H9 (cell line): ENCODE results near the gene C11orf65. TPM values are rescaled to one million over a fixed set of nuclear protein-coding genes. Genes with fewer than 3 reads are reported as not detected.

Experiments used
- DNase-seq: peaks from one replicate; pipeline ENCODE4 v3.0.0-alpha.2; 2017
- H2AFZ ChIP-seq: one replicate; pipeline ENCODE4 v1.6.1; 2013; ENCODE audit warnings: mild to moderate bottlenecking, low read length, control low read depth, moderate library complexity
- H2AK5ac ChIP-seq: 2 replicates; pipeline ENCODE4 v1.6.1; 2013; ENCODE audit warnings: low read length, control low read depth, mixed read lengths; ENCODE audit not compliant: insufficient read length
- H2BK120ac ChIP-seq: one replicate; pipeline ENCODE4 v1.6.1; 2013; ENCODE audit warnings: low read depth, mild to moderate bottlenecking, low read length, control low read depth, inconsistent platforms; ENCODE audit not compliant: poor library complexity, severe bottlenecking
- H2BK12ac ChIP-seq: 2 replicates; pipeline ENCODE4 v1.6.1; 2013; ENCODE audit warnings: low read length, control low read depth, mixed read lengths, low read depth; ENCODE audit not compliant: insufficient read length
- H2BK15ac ChIP-seq: 2 replicates; pipeline ENCODE4 v1.6.1; 2013; ENCODE audit warnings: low read depth, low read length, control low read depth
- H2BK20ac ChIP-seq: one replicate; pipeline ENCODE4 v1.6.1; 2013; ENCODE audit warnings: low read depth, mild to moderate bottlenecking, low read length, control low read depth, inconsistent platforms; ENCODE audit not compliant: poor library complexity, severe bottlenecking
- H2BK5ac ChIP-seq: 2 replicates; pipeline ENCODE4 v1.6.1; 2013; ENCODE audit warnings: low read length, control low read depth, mixed read lengths; ENCODE audit not compliant: insufficient read length
- H3K14ac ChIP-seq: 2 replicates; pipeline ENCODE4 v1.6.1; 2013; ENCODE audit warnings: low read length, control low read depth; ENCODE audit not compliant: insufficient read depth
- H3K18ac ChIP-seq: 2 replicates; pipeline ENCODE4 v1.6.1; 2013; ENCODE audit warnings: low read depth, mild to moderate bottlenecking, mixed read lengths, low read length, control low read depth; ENCODE audit not compliant: insufficient read length
- H3K23ac ChIP-seq: 2 replicates; pipeline ENCODE4 v1.6.1; 2013; ENCODE audit warnings: low read length, control low read depth, mixed read lengths, low read depth; ENCODE audit not compliant: insufficient read length
- H3K23me2 ChIP-seq: 2 replicates; pipeline ENCODE4 v1.6.1; 2013; ENCODE audit warnings: low read depth, mild to moderate bottlenecking, mixed read lengths, low read length, control low read depth; ENCODE audit not compliant: insufficient read length, poor library complexity, severe bottlenecking
- H3K27ac ChIP-seq: 2 replicates; pipeline ENCODE4 v1.5.1; 2013; ENCODE audit warnings: low read length, control low read depth, mixed read lengths, low read depth; ENCODE audit not compliant: insufficient read length
- H3K27me3 ChIP-seq: 2 replicates; pipeline ENCODE4 v1.6.1; 2013; ENCODE audit warnings: low read length, control low read depth, inconsistent platforms; ENCODE audit not compliant: insufficient read depth
- H3K4ac ChIP-seq: 2 replicates; pipeline ENCODE4 v1.6.1; 2013; ENCODE audit warnings: low read depth, mild to moderate bottlenecking, control low read depth, inconsistent platforms, low read length, moderate library complexity
- H3K4me1 ChIP-seq: 2 replicates; pipeline ENCODE4 v1.6.1; 2013; ENCODE audit warnings: low read length, control low read depth, inconsistent platforms; ENCODE audit not compliant: insufficient read depth
- H3K4me2 ChIP-seq: 2 replicates; pipeline ENCODE4 v1.6.1; 2013; ENCODE audit warnings: low read length, control low read depth, mixed read lengths; ENCODE audit not compliant: insufficient read length, insufficient read depth
- H3K56ac ChIP-seq: 2 replicates; pipeline ENCODE4 v1.6.1; 2013; ENCODE audit warnings: low read depth, mild to moderate bottlenecking, mixed read lengths, low read length, control low read depth; ENCODE audit not compliant: insufficient read length
- H3K79me1 ChIP-seq: 2 replicates; pipeline ENCODE4 v1.6.1; 2013; ENCODE audit warnings: low read depth, mild to moderate bottlenecking, moderate library complexity, low read length, control low read depth, inconsistent platforms; ENCODE audit not compliant: insufficient read depth, poor library complexity, severe bottlenecking
- H3K79me2 ChIP-seq: 2 replicates; pipeline ENCODE4 v1.6.1; 2013; ENCODE audit warnings: low read length, control low read depth, inconsistent platforms; ENCODE audit not compliant: insufficient read depth
- H3K9ac ChIP-seq: 2 replicates; pipeline ENCODE4 v1.6.1; 2013; ENCODE audit warnings: low read length, control low read depth, mixed read lengths; ENCODE audit not compliant: insufficient read length; ENCODE audit errors: extremely low read depth
- H3K9me3 ChIP-seq: one replicate; pipeline ENCODE4 v1.6.1; 2013; ENCODE audit warnings: low read depth, low read length, inconsistent platforms; ENCODE audit not compliant: control insufficient read depth
- H3T11ph ChIP-seq: one replicate; pipeline ENCODE4 v1.6.1; 2013; ENCODE audit warnings: mild to moderate bottlenecking, low read length, control low read depth, inconsistent platforms
- H4K20me1 ChIP-seq: one replicate; pipeline ENCODE4 v1.6.1; 2013; ENCODE audit not compliant: control insufficient read depth, insufficient read length, insufficient read depth
- H4K5ac ChIP-seq: 2 replicates; pipeline ENCODE4 v1.6.1; 2013; ENCODE audit warnings: low read depth, mild to moderate bottlenecking, mixed read lengths, low read length, control low read depth; ENCODE audit not compliant: insufficient read length
- H4K8ac ChIP-seq: replicated peaks from 2 replicates; pipeline ENCODE4 v1.6.1; 2013; ENCODE audit warnings: low read length, control low read depth, mixed read lengths, low read depth; ENCODE audit not compliant: insufficient read length
- H4K91ac ChIP-seq: 2 replicates; pipeline ENCODE4 v1.6.1; 2013; ENCODE audit warnings: low read depth, mild to moderate bottlenecking, moderate library complexity, mixed read lengths, low read length, control low read depth; ENCODE audit not compliant: insufficient read length
- H3K27ac Mint-ChIP-seq, 3 experiments: 2 replicates in 2 of 3; 3 replicates in 1 of 3; pipeline ENCODE4 v1.8.0; 2020 to 2021; ENCODE audit warnings: mixed read lengths in 3 of 3, mild to moderate bottlenecking in 1 of 3, moderate library complexity in 1 of 3
- H3K27me3 Mint-ChIP-seq: 2 replicates; pipeline ENCODE4 v1.8.0; 2021; ENCODE audit warnings: low read depth, mild to moderate bottlenecking, moderate library complexity, mixed read lengths
- H3K36me3 Mint-ChIP-seq, 3 experiments: 2 replicates in 2 of 3; 3 replicates in 1 of 3; pipeline ENCODE4 v1.8.0; 2020 to 2021; ENCODE audit warnings: low read depth in 3 of 3, mixed read lengths in 3 of 3; ENCODE audit not compliant: insufficient read depth in 1 of 3
- H3K4me1 Mint-ChIP-seq, 2 experiments: 2 replicates each; pipeline ENCODE4 v1.8.0; 2020; ENCODE audit warnings: mixed read lengths in 2 of 2
- H3K4me3 Mint-ChIP-seq, 2 experiments: 2 replicates in 1 of 2; 3 replicates in 1 of 2; pipeline ENCODE4 v1.8.0; 2020 to 2021; ENCODE audit warnings: mild to moderate bottlenecking in 2 of 2, mixed read lengths in 2 of 2, moderate library complexity in 1 of 2
- H3K9me3 Mint-ChIP-seq, 2 experiments: 2 replicates in 1 of 2; 3 replicates in 1 of 2; pipeline ENCODE4 v1.8.0; 2020; ENCODE audit warnings: mild to moderate bottlenecking in 2 of 2, mixed read lengths in 2 of 2, moderate library complexity in 1 of 2
- WGBS: extraction: QIAGEN DNeasy Blood & Tissue Kit; methylation state at CpG from one replicate; pipeline ENCODE4 v1.1.7; 2013; ENCODE audit warnings: missing lambda C conversion rate, low lambda C conversion rate, mixed read lengths; ENCODE audit not compliant: insufficient read length; ENCODE audit errors: extremely low coverage; 5-methylcytosine and 5-hydroxymethylcytosine counted together
- long read RNA-seq: library from polyadenylated mRNA; unstranded; transcript quantifications from one replicate; pipeline ENCODE4 v2.0.0, GENCODE V29; 2020
- total RNA-seq: library from RNA; stranded (reverse); gene quantifications from 2 replicates; pipeline ENCODE4 v1.2.1, GENCODE V29; 2021
- TF ChIP-seq, protein P1 (sequence below): fragments of 200-600 bp; sonication (generic); conservative IDR thresholded peaks from 3 replicates; pipeline ENCODE4 v1.8.0; 2021; ENCODE audit warnings: antibody characterized with exemption, mild to moderate bottlenecking

Gene C11orf65, protein sequence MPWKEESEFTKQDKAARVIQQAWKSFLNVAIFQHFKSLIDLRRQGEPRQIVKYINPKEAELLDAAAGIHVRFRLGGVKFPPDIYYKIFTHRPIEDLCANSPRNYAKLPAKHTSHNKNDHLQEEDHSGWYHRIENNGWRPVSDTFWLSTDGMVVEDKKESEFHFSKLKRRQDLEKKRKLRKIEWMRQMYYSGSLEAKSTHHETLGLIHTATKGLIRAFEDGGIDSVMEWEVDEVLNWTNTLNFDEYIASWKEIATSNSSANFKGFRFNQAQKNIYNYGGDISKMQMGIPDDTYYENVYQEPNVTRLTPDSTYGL
- total RNA-seq, result 0.55 and 0.66 TPM in 2 replicates
- long read RNA-seq, partial matches to known transcripts, result 0 of 3 reads
- long read RNA-seq, other reads (novel, unspliced or antisense), result 3 of 3 reads

DNA sequence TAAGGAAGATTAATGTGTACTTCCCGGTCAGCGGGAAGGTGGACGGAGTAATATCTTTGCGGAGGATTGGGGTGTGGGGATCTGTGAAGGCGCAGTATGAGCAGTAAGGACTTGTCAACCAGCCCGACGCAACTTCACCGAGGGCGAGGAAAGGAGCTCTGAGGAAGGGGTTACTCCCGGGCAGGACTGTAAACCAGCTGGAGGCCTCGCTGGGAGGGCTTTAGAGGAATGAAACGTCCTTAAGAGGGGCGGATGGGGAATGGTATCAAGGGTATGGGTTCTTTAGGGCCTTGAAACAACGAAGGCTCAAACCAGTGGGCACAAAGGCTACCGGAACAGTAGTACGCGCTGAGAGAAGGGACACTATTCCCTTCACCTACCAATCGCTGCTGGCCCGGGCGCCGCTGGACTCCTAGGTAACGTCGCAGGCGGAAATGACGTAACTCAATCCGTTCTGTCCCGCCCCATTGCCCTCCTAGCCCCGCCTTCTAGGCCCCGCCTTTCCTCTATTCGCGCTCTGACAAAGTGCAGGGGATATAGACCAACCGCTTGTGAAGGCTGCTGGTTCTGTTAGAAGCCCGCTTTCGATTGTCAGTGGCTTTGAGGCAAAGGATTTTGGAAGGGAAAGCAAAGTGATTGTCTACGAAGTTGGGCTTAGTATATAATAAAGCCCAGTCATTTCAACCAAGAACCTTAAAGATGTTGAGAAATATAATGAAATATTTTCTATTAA lies at the start of gene C11orf65:
TSS of gene C11orf65 (minus strand) at position 439 of the 733 bp plus-strand sequence. CDS start 5,970 bp downstream, outside the sequence.
- WGBS, result no CpG with 5 or more reads among the region's 35 CpGs
- H2BK5ac ChIP-seq, result no peak within 1 kb of the TSS
- peaks cover 3% of the 10 kb centered on the region for H3K23me2 ChIP-seq
- H2AFZ ChIP-seq, result peak within 1 kb of the TSS; percentile 34
- no peaks in the 10 kb centered on the region for H3K79me1 ChIP-seq
- H3K18ac ChIP-seq, result peak within 1 kb of the TSS; percentile 92
- H3K4me2 ChIP-seq, result peak within 1 kb of the TSS; percentile 70
- H2BK20ac ChIP-seq, result no peak within 1 kb of the TSS
- no peak within 1 kb of the TSS for H2AK5ac ChIP-seq
- H3T11ph ChIP-seq, result no peak within 1 kb of the TSS
- H3K79me2 ChIP-seq, result no peaks in the 10 kb centered on the region
- H3K27me3 Mint-ChIP-seq, result no peaks in the 10 kb centered on the region
- H3K9ac ChIP-seq, result peak within 1 kb of the TSS; percentile 94
- H4K8ac ChIP-seq, result no peak within 1 kb of the TSS
- H3K4me1 ChIP-seq, result no peaks in the 10 kb centered on the region
- TF ChIP-seq, protein P1, sequence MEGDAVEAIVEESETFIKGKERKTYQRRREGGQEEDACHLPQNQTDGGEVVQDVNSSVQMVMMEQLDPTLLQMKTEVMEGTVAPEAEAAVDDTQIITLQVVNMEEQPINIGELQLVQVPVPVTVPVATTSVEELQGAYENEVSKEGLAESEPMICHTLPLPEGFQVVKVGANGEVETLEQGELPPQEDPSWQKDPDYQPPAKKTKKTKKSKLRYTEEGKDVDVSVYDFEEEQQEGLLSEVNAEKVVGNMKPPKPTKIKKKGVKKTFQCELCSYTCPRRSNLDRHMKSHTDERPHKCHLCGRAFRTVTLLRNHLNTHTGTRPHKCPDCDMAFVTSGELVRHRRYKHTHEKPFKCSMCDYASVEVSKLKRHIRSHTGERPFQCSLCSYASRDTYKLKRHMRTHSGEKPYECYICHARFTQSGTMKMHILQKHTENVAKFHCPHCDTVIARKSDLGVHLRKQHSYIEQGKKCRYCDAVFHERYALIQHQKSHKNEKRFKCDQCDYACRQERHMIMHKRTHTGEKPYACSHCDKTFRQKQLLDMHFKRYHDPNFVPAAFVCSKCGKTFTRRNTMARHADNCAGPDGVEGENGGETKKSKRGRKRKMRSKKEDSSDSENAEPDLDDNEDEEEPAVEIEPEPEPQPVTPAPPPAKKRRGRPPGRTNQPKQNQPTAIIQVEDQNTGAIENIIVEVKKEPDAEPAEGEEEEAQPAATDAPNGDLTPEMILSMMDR, result no peak
- H3K36me3 Mint-ChIP-seq, result no peaks in the 10 kb centered on the region; a peak in 2 of 7 replicates
- peak within 1 kb of the TSS; percentile 86 for H3K27ac ChIP-seq
- peak within 1 kb of the TSS; percentile 13 for H4K5ac ChIP-seq
- no peaks in the 10 kb centered on the region for H4K20me1 ChIP-seq
- H3K27me3 ChIP-seq, result no peaks in the 10 kb centered on the region
- no peak within 1 kb of the TSS for H2BK12ac ChIP-seq
- no peak within 1 kb of the TSS for H2BK120ac ChIP-seq
- H3K23ac ChIP-seq, result no peak within 1 kb of the TSS
- no peak within 1 kb of the TSS; the same call in 1 of the 2 replicates for H3K4ac ChIP-seq
- no peak within 1 kb of the TSS for H3K56ac ChIP-seq
- DNase-seq, result peak; percentile 96
- no peaks in the 10 kb centered on the region; a peak in 1 of 5 replicates for H3K9me3 Mint-ChIP-seq
- peak within 1 kb of the TSS; percentile 88 for H3K14ac ChIP-seq
- H3K27ac Mint-ChIP-seq, result peak within 1 kb of the TSS; percentile 100
- no peaks in the 10 kb centered on the region for H3K9me3 ChIP-seq
- H4K91ac ChIP-seq, result no peak within 1 kb of the TSS
- peak within 1 kb of the TSS; percentile 95 to 97 for H3K4me3 Mint-ChIP-seq
- H2BK15ac ChIP-seq, result no peak within 1 kb of the TSS
- peaks cover 0 to 3% of the 10 kb centered on the region in 2 experiments; a peak in 1 of 4 replicates for H3K4me1 Mint-ChIP-seq
